GM19099 (cell line): Measurements from ENCODE around the gene OSBP2.

Experiments used
- POLR2A ChIP-seq: IDR thresholded peaks from 3 replicates; pipeline ENCODE4 v1.6.1; 2011; ENCODE audit warnings: low read depth; ENCODE audit not compliant: insufficient read length; ENCODE audit errors: extremely low read depth

OSBP2 gene

GRCh38 chr22:30767661-30768060 lies 73.0 kb downstream of the OSBP2 start:
- TF ChIP-seq POLR2A = no peak

GRCh38 chr22:30770716-30771115 lies 76.0 kb downstream of the OSBP2 start:
- no peak for TF ChIP-seq POLR2A

- no peak for TF ChIP-seq POLR2A
Observed at GRCh38 chr22:30773919-30774318, 79.2 kb downstream of the OSBP2 start.

GRCh38 chr22:30774566-30774965 lies 79.9 kb downstream of the OSBP2 start:
- no peak for TF ChIP-seq POLR2A

- no peak for TF ChIP-seq POLR2A
Observed at GRCh38 chr22:30776476-30776875, 81.8 kb downstream of the OSBP2 start.

GRCh38 chr22:30777587-30777986 lies 82.9 kb downstream of the OSBP2 start:
- no peak for TF ChIP-seq POLR2A

- TF ChIP-seq POLR2A = no peak
Observed at GRCh38 chr22:30778261-30778660, 83.6 kb downstream of the OSBP2 start.

GRCh38 chr22:30780026-30780425 lies 85.4 kb downstream of the OSBP2 start:
- TF ChIP-seq POLR2A = no peak

GRCh38 chr22:30781271-30781875 lies 86.7 kb downstream of the OSBP2 start:
- no peak for TF ChIP-seq POLR2A

- no peak for TF ChIP-seq POLR2A
Observed at GRCh38 chr22:30782613-30783012, 87.9 kb downstream of the OSBP2 start.

GRCh38 chr22:30783021-30783420 lies 88.3 kb downstream of the OSBP2 start:
- no peak for TF ChIP-seq POLR2A

GRCh38 chr22:30785527-30785926 lies 90.9 kb downstream of the OSBP2 start:
- no peak for TF ChIP-seq POLR2A

- TF ChIP-seq POLR2A = no peak
Observed at GRCh38 chr22:30790366-30790765, 95.7 kb downstream of the OSBP2 start.

GRCh38 chr22:30792456-30792855 lies 97.8 kb downstream of the OSBP2 start:
- TF ChIP-seq POLR2A = no peak

- TF ChIP-seq POLR2A = no peak
Observed at GRCh38 chr22:30795118-30795517, 100.4 kb downstream of the OSBP2 start.

- no peak for TF ChIP-seq POLR2A
Observed at GRCh38 chr22:30801695-30802094, 107.0 kb downstream of the OSBP2 start.
